ENCODE results near the gene SLC30A2. TPM values are rescaled to one million over a fixed set of nuclear protein-coding genes. Genes with fewer than 3 reads are reported as not detected.

Gene SLC30A2
- total and polyA plus RNA-seq, 9 of the 15 experiments (the other 6 are each of a cell fraction or from before 2014, with no cell fraction given): 0.01 to 0.18 (median 0.06) TPM; not detected in 3

DNA sequence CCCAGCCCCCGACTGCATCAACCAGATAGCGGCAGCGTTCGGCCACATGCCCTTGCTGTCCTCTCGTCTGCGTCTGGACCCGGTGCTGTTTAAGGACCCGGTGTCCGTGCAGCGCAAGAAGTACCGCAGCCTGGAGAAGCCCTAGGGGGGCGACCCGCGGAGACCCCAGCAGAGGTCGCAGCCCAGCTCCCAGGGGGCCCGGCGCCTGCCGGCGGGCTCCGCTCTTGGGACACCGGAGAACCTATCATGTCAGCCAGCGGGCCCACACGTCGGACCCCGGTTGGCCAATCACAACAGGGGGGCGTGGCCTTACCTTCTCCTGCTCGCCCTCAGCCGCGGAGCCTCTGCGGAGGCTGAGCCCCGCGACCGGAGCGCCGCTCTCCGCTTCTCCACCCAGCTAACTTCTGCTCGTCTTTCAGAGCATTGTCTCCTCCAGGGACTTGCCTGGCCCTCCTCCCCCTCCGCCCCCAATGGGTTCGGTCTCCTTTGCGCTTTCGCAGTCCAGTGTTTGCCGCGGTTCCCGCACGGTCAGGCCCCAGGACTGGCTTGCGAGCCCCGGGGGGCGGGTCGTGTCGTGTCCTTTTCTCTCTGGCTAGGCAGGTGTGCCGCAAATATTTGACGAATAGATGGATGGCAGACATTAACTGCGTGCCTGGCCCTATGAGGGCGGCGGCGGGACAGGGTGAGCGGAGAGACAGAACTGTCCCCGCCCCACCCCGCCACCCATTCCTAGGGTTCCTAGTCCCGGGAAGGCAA lies 10.5 kb downstream of the SLC30A2 start (continued):
- TF ChIP-seq, protein P1, sequence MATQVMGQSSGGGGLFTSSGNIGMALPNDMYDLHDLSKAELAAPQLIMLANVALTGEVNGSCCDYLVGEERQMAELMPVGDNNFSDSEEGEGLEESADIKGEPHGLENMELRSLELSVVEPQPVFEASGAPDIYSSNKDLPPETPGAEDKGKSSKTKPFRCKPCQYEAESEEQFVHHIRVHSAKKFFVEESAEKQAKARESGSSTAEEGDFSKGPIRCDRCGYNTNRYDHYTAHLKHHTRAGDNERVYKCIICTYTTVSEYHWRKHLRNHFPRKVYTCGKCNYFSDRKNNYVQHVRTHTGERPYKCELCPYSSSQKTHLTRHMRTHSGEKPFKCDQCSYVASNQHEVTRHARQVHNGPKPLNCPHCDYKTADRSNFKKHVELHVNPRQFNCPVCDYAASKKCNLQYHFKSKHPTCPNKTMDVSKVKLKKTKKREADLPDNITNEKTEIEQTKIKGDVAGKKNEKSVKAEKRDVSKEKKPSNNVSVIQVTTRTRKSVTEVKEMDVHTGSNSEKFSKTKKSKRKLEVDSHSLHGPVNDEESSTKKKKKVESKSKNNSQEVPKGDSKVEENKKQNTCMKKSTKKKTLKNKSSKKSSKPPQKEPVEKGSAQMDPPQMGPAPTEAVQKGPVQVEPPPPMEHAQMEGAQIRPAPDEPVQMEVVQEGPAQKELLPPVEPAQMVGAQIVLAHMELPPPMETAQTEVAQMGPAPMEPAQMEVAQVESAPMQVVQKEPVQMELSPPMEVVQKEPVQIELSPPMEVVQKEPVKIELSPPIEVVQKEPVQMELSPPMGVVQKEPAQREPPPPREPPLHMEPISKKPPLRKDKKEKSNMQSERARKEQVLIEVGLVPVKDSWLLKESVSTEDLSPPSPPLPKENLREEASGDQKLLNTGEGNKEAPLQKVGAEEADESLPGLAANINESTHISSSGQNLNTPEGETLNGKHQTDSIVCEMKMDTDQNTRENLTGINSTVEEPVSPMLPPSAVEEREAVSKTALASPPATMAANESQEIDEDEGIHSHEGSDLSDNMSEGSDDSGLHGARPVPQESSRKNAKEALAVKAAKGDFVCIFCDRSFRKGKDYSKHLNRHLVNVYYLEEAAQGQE (IDR thresholded peaks at IDR 0.05; ENCODE audit: borderline replicate concordance): peak; percentile 58
- TF ChIP-seq, protein P1 (CRISPR knock-in tag; IDR thresholded peaks at IDR 0.05; ENCODE audit: low read depth): peak; percentile 76; the same call in 1 of the 2 replicates
- TF ChIP-seq, protein P2, sequence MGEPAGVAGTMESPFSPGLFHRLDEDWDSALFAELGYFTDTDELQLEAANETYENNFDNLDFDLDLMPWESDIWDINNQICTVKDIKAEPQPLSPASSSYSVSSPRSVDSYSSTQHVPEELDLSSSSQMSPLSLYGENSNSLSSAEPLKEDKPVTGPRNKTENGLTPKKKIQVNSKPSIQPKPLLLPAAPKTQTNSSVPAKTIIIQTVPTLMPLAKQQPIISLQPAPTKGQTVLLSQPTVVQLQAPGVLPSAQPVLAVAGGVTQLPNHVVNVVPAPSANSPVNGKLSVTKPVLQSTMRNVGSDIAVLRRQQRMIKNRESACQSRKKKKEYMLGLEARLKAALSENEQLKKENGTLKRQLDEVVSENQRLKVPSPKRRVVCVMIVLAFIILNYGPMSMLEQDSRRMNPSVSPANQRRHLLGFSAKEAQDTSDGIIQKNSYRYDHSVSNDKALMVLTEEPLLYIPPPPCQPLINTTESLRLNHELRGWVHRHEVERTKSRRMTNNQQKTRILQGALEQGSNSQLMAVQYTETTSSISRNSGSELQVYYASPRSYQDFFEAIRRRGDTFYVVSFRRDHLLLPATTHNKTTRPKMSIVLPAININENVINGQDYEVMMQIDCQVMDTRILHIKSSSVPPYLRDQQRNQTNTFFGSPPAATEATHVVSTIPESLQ (CRISPR knock-in tag; IDR thresholded peaks at IDR 0.05): peak; percentile 77; the same call in 1 of the 2 replicates
- TF ChIP-seq ZNF431 (CRISPR knock-in tag; IDR thresholded peaks at IDR 0.05): peak; percentile 77
- no peak; the same call in 1 of the 2 replicates for TF ChIP-seq HLTF (IDR thresholded peaks at IDR 0.05)
- peak; percentile 39 for TF ChIP-seq SMAD1 (IDR thresholded peaks at IDR 0.05; ENCODE audit: low read depth, low read length, partially characterized antibody)
- TF ChIP-seq, protein P3, sequence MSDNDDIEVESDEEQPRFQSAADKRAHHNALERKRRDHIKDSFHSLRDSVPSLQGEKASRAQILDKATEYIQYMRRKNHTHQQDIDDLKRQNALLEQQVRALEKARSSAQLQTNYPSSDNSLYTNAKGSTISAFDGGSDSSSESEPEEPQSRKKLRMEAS (CRISPR knock-in tag; IDR thresholded peaks at IDR 0.05): peak; percentile 96
- no peak for TF ChIP-seq CHD1 (IDR thresholded peaks at IDR 0.05; ENCODE audit: low read length)
- TF ChIP-seq POLR2AphosphoS2 (IDR thresholded peaks at IDR 0.05; ENCODE audit: low read length): no peak
- TF ChIP-seq FOS (IDR thresholded peaks at IDR 0.05; ENCODE audit: extremely low read depth, insufficient read length): peak; percentile 80
- no peak for TF ChIP-seq MCM2 (IDR thresholded peaks at IDR 0.05; ENCODE audit: low read depth)
- TF ChIP-seq SRSF7 (optimal IDR thresholded peaks at IDR 0.05; ENCODE audit: low read depth, low read length): no peak
- no peak for TF ChIP-seq SMARCC2 (IDR thresholded peaks at IDR 0.05; ENCODE audit: low read depth)
- peak; percentile 28 for TF ChIP-seq ZFP36 (IDR thresholded peaks at IDR 0.05; ENCODE audit: low read depth, low read length, partially characterized antibody)
- TF ChIP-seq ZFP30 (CRISPR knock-in tag; IDR thresholded peaks at IDR 0.05; ENCODE audit: borderline replicate concordance): no peak
- 0 out of 2 replicates have a peak, but pooled peaks have one; percentile 42 for TF ChIP-seq ZNF830 (CRISPR knock-in tag; IDR thresholded peaks at IDR 0.05)
- TF ChIP-seq ZNF316 (IDR thresholded peaks at IDR 0.05): no peak
- peak in 1 of 2 experiments; percentile 56; a peak in 1 of 4 replicates for TF ChIP-seq FOXA3 (CRISPR knock-in tag; conservative IDR thresholded peaks at IDR 0.05 in 1 of 2, IDR thresholded peaks at IDR 0.05 in 1 of 2)
